Hematopoietic multipotent progenitor cell treated with erythropoietin and hydrocortisone succinate and interleukin-3 and kit ligand, for 4 days (in vitro differentiated cells): ENCODE results near the gene FRAT2.
A peak's percentile ranks its signal among the peaks of the same experiment; 100 is the strongest.
"Not testable (repeated sequence)": the region's sequence is repeated elsewhere in the genome, so short reads cannot be mapped to it uniquely, and the experiment has no call there.

Source experiments
- DNase-seq: peaks from one replicate; pipeline ENCODE4 v3.0.0-alpha.2; 2015

FRAT2 gene

GRCh38 chr10:97356318-97356914, 21.9 kb upstream of the FRAT2 start:
- peak; percentile 49 for DNase-seq

DNA sequence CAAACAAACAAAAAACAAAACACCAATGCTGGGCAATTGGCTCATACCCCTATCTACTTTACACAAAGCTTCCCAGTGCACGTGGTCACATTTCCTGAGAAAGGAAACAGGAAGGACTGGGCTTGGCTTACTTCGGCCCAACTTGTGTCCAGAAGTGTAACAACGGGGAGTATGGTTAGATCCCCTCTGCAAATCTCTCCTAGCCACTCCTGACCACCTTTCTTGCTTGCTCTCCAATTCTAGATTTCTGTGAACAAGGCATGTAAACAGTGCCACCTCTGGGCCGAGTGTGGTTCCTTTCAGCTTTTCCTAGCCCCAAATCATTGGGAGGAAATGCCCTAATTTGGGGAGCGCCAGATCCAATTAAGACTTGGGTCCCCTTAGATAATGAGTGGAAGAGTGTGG, 21.0 kb upstream of the FRAT2 start:
- peak; percentile 60 for DNase-seq

DNA sequence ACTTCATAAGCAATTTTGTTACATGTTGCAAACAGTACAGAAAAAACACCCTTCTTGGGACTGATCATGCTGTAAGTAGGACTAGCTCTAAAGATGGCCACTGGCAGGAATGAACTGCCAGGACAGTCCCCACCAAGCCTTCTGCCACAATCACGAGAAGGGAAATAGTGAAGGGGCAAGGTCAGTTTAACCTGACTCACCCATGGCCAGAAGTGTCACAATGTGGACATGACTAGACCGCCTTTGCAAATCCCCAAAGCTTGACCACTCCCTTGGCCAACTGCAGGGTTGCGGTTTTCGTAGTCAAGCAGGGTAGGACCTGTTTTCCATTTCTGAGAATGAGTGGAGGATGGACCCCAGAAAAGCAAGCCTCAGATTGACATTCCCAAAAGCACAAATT, 19.4 kb upstream of the FRAT2 start:
- DNase-seq = no peak

DNA sequence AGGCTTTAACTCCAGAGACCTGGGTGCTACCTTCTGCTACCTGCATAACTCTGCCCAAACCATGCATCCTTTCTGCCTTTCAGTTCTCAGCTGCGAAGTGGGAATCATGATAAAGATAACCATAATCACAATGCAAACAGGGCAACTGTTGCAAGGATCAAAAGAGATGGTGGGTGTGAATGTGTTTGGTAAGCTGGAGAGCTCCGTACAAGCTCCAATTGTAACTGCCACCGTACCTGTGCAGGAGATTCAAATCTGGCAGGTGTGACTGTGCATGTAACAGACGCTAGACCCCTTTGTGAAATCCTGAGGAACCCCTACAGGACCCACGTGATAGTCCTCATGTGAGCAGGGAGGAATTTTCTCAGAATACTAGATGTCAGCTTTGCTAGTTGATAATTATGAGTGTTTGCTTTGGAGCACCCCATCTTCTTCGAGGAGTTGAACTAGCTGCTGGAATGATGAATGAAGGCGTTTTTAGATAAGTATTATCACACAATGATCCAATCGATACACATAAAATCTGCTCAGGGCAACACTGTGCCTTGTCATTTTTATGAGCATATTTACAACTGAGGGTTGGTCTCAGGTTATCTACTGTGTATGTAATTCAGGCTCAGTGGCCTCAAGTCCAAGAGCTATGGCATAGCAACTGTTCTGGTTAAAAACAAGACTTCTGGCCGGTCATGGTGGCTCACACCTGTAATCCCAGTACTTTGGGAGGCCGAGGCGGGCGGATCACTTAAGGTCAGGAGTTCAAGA, 15.4 kb upstream of the FRAT2 start:
- DNase-seq = no peak

DNA sequence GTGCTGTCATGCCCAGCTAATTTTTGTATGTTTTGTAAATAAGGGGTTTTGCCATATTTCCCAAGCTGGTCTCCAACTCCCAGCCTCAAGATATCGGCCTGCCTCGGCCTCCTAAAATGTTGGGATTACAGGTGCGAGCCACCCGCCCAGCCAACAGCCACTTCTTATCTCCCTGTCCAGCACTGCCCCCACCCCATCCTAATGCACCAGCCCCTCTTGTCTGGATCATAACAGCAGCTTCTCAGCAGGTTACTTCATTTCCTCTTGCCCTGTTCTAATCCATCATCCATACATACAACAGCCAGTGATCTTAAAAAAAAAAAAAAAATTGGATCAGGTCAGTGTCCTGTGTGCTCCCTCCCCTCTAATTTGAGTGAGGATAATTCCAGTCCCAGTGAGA, 12.8 kb upstream of the FRAT2 start:
- no peak for DNase-seq

DNA sequence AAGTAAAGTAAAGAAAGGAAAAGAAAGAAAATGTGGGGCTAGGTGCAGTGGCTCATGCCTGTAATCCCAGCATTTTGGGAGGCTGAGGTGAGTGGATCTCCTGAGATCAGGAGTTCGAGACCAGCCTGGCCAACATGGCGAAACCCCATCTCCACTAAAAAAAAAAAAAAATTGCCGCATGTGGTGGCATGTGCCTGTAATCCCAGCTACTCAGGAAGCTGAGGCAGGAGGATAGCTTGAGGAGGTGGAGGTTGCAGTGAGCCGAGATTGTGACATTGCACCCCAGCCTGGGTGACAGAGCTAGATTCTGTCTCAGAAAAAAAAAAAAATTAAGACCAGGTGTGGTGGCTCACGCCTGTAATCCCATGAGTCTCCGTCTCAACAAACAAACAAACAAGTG, 9.1 kb upstream of the FRAT2 start:
- DNase-seq = not testable (repeated sequence)

- no peak for DNase-seq
Observed at GRCh38 chr10:97341416-97341815, 6.9 kb upstream of the FRAT2 start.

GRCh38 chr10:97338041-97338440, 3.5 kb upstream of the FRAT2 start:
- DNase-seq = no peak

DNA sequence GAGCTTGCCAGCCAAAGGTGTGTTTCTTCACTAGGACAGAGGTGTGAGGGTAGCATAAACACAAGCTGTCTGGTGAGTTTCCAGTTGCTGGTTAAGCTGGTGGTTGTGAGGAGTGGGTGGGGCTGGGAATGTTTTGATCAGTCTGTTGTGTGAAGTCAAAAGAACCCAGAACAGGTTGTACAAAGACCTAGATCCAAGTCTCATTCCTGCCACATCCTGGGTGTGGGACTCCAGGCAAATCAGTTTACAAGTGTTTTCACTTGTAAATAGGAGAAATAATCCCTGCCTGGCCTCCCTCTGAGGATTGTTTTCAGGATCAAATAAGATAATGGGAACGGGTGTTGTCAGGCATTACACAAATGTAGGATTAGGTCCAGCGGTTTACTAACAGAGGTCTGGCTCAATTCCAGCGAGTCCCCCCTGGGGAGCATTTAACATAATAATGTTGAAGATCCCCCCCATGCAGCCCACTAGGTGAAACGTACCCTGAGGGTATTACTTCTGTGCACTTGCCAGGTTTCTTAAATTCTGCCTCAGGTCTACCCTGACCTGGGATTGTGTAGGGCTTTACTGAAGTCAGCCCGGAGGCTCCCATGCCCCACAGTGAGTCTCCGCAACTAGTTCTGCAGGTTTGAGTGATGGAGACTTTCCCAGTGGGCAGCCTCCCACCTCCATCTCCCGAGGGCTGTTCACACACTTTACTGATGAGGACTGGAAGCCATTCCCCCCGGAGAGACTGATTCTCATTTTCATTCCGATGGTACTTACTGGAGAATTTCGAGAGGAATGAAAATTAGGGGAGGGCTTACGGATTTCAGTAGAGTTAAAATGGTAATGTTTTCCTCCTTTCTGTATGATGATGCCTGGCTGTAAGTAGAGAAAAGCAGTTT, 2.7 kb upstream of the FRAT2 start:
- no peak for DNase-seq

GRCh38 chr10:97336446-97336845, 1.9 kb upstream of the FRAT2 start:
- no peak for DNase-seq

GRCh38 chr10:97336006-97336405, 1.5 kb upstream of the FRAT2 start:
- no peak for DNase-seq

GRCh38 chr10:97335188-97335619, 675 bp upstream of the FRAT2 start:
- DNase-seq = no peak

GRCh38 chr10:97333601-97334369, 744 bp downstream of the FRAT2 start:
- peak; percentile 84 for DNase-seq

DNA sequence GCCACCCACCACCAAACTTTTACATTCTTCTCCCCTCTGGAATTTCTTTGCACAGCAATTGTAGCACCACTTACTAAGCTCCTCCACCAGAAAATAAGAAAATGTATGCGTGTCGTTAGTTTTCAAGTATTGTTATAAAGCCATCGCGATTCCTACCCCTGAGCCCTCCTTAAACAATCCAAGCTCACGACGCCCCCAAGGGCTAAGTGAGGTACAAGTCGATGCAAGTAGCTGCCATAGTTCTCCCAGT, 1.3 kb downstream of the FRAT2 start:
- DNase-seq = peak; percentile 82

GRCh38 chr10:97332591-97333350, 1.8 kb downstream of the FRAT2 start:
- DNase-seq = peak; percentile 49

DNA sequence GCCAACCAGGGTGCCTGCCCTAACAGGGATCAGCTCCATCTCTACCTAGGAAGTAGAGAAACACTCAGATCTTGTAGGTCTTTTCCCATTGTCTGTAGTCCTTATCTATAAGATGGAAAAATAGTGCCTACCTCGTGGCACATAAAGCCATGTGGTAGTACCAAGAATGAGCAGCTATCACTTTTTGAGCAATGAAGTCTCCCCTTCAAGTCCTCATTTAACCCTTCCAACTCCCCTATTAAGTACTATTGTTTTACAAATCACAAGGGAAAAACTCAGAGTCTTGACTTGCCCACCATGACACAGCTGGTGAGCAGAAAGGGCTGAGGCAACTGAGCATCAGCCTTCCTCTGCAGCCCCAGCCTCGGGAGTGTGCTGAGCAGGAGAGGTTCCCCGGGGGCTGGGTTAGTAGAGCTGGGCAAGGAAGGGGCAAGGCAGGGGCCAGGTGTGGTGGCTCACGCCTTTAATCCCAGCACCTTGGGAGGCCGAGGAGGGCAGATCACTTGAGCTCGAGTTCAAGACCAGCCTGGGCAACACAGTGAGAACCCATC, 3.3 kb downstream of the FRAT2 start:
- no peak for DNase-seq

- no peak for DNase-seq
Observed at GRCh38 chr10:97329766-97330165, 4.8 kb downstream of the FRAT2 start.

- DNase-seq = peak; percentile 36
Observed at GRCh38 chr10:97328646-97329453, 5.7 kb downstream of the FRAT2 start.

- peak; percentile 61 for DNase-seq
Observed at GRCh38 chr10:97327348-97328294, 6.9 kb downstream of the FRAT2 start.

GRCh38 chr10:97325754-97326153, 8.8 kb downstream of the FRAT2 start:
- DNase-seq = no peak
